ENCODE data around the gene HMX1. TPM values are rescaled to one million over a fixed set of nuclear protein-coding genes. Genes with fewer than 3 reads are reported as not detected.

The HMX1 gene
- total RNA-seq, 1 donor from 2014 or later = not detected

- H3K27ac ChIP-seq (replicated peaks) = no peak overlapping the region
- no peaks in the 10 kb centered on the region for H3K36me3 ChIP-seq
- no peaks in the 10 kb centered on the region for H3K4me1 ChIP-seq
- H3K9me3 ChIP-seq (replicated peaks) = no peaks in the 10 kb centered on the region
- intact Hi-C loops (cut with micrococcal nuclease) = no loop called here
- peaks cover 61% of the 10 kb centered on the region for H3K27me3 ChIP-seq (ENCODE audit: low read depth)
- no peak for TF ChIP-seq CTCF (IDR thresholded peaks at IDR 0.05; ENCODE audit: borderline replicate concordance)
- no peak for DNase-seq
- no peak overlapping the region for H3K4me3 ChIP-seq
Measured at GRCh38 chr4:8818063-8818881, 53.4 kb downstream of the HMX1 start.

- Histone ChIP-seq H3K9me3 (replicated peaks) (no peaks in the 10 kb centered on the region), H3K27ac (replicated peaks) (no peak overlapping the region), H3K27me3 (ENCODE audit: low read depth) (peaks cover 56% of the 10 kb centered on the region), H3K36me3 (no peaks in the 10 kb centered on the region), H3K4me1 (no peaks in the 10 kb centered on the region), H3K4me3 (no peak overlapping the region)
- no peak for TF ChIP-seq CTCF (IDR thresholded peaks at IDR 0.05; ENCODE audit: borderline replicate concordance)
- no peak for DNase-seq
- intact Hi-C loops (cut with micrococcal nuclease) = no loop called here
Measured at GRCh38 chr4:8817813-8818062, 53.9 kb downstream of the HMX1 start.

GRCh38 chr4:8817096-8817812, 54.4 kb downstream of the HMX1 start:
- Histone ChIP-seq H3K9me3 (replicated peaks) (no peaks in the 10 kb centered on the region), H3K4me1 (no peaks in the 10 kb centered on the region), H3K4me3 (no peak overlapping the region), H3K27ac (replicated peaks) (no peak overlapping the region), H3K27me3 (ENCODE audit: low read depth) (peaks cover 52% of the 10 kb centered on the region), H3K36me3 (no peaks in the 10 kb centered on the region)
- no peak for DNase-seq
- TF ChIP-seq CTCF (IDR thresholded peaks at IDR 0.05; ENCODE audit: borderline replicate concordance) = no peak
- intact Hi-C loops (cut with micrococcal nuclease) = no loop called here
